Inferior parietal cortex (tissue), 1 donor: ENCODE measurements around the gene CDC42EP5.
"Not testable (repeated sequence)": the region's sequence is repeated elsewhere in the genome, so short reads cannot be mapped to it uniquely, and the experiment has no call there.

Experiments used
- DNase-seq: peaks from one replicate; pipeline ENCODE4 v3.0.0-alpha.2; 2016; ENCODE audit errors: extremely low spot score

CDC42EP5 gene

DNA sequence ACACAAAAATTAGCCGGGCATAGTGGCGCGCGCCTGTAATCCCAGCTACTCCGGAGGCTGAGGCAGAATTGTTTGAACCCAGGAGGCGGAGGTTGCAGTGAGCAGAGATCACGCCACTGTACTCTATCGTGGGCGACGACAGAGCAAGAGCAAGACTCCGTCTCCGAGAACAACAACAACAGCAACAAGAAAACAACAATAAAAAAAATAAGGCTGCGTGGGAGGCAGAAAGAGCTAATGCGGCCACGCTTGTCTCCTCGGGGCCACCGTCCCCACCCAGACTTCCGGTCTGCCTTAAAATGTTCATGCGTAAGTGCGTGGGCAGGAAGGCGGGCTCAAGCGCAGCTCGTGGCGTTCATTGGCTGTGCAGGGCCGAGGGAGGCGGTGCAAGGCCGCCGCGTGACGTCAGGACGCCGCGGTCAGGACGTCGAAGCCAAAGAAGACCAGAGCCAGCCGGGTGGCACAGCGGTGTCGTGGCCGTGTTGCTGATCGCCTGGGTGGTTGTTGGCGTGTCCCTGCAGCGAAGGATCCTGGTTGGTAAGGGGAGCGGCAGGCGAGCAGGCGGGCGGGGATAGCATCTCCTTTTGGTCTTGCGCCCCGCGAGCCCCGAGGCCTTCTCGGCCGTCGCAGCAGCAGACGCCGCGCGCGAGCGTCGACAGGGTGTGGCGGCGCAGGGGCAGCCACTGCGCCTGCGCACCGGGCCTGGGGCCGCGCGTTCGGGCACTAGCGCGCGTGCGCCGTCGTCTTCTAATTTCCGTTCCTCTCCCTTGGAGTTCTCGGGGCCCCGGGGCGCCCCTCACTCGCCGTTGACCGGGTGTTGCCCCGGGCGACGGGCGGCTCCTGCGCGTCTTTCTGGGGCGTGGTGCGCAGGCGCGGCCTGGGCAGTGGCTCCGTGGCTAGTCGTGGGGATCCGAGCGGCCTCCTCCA lies 24.1 kb downstream of the CDC42EP5 start, which contains the start of gene LENG8:
TSS of gene LENG8 (plus strand) at position 426 of the 927 bp plus-strand sequence. CDS start 2,146 bp downstream, outside the sequence.
- DNase-seq, result peak; percentile 98

DNA sequence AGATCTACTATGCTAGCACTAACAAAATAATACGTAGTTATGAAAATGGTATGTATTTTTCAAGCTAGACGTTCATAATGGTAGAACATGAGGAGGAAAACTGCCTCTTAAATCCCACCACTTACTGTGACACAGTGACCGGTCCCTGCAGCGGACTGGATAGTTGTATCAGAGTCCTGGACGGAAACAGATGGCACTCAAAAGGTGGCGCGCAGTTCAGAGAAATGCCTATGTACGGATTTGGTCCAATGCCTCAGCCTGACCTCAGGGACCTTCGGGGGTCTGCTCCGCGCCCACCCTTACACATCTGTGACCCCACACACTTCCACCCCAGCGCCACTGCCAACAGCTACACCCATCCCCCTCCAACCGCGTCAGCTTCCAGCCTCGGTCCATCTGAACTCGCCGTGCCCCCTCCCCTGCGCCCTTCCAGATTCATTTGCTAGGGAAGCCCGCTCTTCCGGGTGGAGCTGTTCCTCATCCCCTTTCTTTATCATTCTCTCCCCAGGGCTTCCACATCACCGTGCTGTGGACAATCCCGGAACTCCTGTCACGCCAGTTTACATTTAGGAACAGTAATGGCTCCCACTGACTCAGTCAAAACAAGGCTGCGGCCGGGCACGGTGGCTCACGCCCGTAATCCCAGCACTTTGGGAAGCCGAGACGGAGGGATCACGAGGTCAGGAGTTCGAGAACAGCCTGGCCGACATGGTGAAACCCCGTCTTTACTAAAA lies 24.9 kb downstream of the CDC42EP5 start:
- no peak for DNase-seq

DNA sequence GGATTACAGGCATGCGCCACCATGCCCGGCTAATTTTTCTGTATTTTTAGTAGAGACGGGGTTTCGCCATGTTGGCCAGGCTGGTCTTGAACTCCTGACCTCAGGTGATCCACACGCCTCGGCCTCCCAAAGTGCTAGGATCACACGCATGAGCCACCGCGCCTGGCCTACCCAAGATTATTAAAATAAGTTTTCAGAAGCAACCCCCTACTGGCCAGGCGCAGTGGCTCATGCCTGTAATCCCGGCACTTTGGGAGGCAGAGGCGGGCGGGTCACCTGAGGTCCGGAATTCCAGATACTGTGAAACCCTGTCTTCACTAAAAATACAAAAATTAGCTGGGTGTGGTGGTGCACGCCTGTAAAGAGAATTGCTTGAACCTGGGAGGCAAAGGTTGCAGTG lies 26.7 kb downstream of the CDC42EP5 start:
- DNase-seq, result not testable (repeated sequence)

DNA sequence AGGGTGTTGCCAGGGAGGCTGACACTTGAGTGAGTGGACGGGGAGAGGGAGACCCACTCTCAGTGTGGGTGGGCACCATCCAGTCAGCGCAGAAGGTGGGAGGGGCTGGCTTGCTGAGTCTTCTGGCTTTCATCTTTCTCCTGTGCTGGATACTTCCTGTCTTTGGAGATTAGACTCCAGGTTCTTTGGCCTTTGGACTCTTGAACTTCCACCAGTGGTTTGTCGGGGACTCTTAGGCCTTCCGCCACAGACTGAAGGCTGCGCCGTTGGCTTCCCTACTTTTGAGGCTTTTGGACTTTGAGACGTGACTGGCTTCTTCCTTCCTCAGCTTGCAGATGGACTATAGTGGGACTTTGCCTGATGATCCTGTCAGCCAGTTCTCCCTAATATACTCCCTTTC lies 28.4 kb downstream of the CDC42EP5 start:
- no peak for DNase-seq

DNA sequence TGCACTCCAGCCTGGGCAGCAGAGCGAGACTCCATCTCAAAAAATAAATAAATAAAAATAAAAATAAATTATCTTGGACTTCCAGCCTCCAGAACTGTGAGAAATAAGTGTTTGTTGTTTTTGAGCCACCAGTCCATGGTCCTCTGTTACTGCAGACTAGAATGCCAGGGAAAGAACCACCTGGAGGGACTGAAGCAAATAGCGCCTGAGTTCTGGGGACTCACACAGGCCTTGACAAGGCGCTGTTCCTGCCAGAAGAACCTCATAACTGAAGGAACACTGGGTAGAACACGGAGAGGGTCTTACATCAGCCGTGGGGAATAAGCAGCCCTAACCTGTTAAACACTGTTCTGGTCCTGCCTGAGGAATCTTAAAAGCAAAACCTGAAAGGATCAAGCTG lies 32.5 kb downstream of the CDC42EP5 start:
- DNase-seq, result no peak

DNA sequence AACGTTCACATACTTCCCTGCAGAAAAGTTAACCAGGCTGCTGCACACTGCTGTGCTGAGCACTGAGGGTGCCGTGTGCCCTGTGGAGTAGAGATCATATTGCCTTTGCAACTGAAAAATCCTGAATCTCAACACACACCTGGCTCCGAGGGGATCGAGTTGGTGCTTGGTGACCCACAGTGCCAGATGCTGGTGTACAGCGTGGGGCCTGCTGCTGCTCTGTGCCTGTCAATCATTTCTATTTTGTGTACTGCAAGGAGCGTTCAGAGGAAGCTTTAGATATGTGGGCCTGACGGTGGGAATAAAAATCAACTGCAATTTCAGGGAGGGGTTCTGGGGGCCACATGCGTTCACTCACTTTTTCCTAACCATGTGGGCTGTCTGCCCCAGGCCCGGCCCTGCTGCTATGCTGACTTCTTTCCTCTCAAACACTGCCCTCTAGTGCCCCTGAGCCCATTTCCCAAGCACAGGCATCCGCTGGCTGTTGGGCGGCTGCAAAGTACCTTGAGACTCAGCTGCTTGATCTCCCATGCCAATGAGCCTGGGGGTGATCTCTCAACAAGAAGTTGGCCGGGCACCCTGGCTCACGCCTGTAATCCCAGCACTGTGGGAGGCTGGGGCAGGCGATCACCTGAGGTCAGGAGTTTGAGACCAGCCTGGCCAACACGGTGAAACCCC lies 33.8 kb downstream of the CDC42EP5 start:
- DNase-seq, result no peak

DNA sequence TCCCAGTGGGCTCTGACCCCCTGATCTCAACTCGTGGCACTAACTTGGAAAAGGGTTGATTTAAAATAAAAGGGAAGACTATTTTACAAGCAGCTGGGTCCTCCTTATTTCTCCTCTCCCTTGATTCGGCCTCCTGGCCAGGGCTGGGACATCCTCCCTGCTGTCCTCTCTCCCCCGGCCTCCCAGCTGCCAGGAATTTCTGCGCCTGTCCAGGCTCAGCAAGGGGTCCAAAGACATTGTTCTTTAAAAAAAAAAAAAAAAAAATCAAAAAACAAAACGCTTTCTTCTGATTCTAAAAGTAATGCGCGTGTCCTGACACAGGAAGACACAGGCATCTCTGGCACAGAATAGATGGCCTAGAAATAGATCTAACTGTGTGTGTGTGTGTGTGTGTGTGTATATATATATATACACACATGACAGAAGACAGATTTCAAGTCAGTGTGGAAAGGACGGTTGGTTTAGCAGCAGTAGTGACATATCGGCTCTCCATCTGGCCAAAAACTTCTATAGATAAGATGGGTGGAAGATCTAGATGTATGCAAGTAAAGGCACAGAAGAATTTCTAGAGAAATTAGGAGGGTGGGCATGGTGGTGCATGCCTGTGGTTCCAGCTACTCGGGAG lies 36.4 kb downstream of the CDC42EP5 start:
- DNase-seq, result no peak

DNA sequence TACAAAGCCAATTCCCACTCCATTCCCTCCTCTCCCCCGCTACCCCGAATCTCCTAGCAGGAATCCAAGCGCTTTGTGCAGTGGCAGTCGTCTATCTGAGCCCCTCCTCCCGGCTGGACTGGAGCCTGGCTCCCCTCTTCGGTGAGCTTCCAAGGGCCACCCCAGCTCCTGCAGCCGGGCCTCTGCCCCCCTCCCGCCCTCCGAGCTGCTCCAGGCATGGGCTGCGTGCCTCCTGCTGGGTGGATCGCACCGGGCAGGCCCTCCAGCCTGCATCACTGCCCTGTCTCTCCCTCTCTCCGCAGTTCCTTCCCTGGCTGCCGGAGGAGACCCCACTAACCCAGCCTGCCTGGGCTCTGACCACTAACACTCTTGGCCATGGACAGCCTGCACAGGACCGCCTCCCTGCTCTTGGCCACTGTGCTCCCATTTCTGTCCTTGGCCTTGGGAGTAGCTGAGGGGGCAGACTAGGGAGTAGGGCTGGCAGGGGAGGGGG lies 37.0 kb downstream of the CDC42EP5 start:
- no peak for DNase-seq

DNA sequence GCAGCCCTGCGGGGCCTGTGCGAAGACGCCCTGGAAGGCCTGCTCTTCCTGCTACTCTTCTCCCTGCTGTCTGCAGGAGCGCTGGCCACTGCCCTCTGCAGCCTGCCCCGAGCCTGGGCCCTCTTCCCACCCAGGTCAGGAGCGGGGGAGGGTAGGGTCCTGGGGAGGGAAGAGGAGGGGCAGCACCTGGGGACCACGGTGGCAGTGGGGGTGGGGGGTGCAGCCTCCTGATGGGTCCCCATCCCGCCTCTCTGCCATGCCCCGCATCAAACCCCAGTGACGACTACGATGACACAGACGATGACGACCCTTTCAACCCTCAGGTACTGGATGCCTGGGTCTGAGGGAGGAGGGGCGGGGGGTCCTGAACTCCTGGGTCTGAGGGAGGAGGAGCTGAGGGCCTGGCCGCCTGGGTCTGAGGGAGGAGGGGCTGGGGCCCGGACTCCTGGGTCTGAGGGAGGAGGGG lies 37.5 kb downstream of the CDC42EP5 start:
- no peak for DNase-seq

DNA sequence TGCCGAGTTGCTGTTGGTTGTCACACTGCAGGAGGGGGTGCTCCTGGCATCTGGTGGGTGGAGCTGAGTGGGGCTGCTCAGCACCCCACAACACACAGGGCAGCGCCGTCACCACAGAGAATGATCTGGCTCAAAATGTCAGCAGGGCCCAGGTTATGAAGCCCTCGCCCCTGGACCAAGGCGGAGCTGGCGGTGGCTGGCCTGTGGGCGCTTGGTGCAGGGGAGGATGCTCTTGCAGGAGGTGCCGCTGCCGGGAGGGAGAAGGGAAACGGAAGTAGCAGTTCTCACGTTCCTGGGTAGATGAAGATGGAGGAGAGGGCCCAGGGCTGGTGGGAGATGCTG lies 38.3 kb downstream of the CDC42EP5 start:
- DNase-seq, result no peak

DNA sequence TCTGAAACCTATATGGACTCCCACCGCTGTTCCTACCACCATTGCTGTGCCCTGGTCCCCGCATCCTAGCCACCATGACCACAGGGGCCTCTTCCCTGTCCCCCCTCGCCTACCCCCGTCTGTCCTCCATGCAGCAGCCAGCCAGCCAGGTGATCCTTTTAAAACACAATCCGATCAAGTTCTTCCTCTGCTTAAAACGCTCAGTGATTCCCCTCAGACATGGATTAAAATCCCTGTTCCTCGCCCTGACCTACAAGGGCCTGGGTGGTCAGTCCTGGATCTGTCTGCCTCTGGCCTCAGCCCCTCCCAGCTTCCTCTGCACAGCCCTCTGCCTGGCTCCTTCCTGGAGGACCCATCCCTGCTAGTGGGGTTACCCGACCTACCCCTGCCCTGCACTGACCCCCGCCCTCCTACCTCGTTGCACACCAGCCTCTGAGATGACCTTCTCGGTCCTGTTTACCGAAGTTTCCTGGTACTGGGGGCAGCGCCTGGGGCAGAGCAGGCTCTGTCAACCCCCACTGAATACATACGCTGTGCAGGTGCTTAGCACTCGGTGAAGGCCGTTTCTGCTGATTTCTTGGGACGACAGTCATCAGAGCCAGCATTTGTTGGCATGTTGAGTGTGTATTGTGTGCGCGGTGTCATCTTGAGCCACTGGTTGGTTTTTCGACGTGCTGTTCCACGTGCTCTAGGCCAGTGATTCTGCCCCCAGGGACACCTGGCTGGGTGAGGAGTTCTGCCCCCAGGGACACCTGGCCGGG lies 38.8 kb downstream of the CDC42EP5 start:
- no peak for DNase-seq

DNA sequence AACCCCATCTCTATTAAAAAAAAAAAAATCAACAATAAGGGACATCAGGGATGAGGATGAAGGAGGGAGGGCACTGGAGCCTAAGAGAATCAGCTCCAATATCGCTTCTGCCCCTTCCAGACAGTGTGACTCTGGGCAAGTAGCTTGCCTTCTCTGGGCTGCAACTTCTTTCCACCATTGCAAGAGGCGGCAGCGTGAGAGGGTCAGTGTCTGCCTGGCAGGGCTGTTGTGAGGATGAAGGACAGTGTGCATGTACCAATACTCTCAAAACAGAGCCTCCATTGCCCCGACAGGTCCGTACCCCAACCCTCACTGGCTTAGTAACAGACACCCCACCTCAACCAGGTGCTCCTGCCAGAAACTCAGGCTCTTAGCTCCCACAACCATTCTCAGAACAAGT lies 39.4 kb downstream of the CDC42EP5 start:
- DNase-seq, result no peak

DNA sequence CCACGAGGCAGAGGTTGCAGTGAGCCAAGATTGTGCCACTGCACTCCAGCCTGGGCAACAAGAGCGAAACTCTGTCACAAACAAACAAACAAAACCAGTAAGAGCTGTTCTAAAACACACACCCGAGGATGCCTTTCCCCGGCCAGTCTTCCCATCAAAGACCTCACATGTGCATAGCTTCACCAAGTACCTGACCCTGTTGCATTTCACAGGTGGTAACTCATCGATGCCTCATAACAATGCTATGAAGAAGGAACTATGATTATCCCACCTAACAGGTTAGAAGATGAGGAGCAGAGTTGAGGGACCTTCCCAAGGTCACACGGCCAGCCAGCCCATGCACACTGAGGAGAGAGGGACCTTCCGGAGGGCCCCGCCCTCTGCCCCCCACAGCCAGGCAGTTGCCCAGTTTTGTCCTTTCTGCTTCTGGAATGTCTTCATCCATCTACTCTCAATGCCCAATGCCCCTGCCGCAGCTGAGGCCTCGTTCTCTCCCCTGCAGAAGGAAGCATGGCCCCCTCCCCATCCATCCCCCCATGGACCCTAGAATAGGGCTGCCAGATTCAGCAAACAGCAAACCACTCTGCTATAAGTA lies 40.9 kb downstream of the CDC42EP5 start:
- DNase-seq, result no peak

DNA sequence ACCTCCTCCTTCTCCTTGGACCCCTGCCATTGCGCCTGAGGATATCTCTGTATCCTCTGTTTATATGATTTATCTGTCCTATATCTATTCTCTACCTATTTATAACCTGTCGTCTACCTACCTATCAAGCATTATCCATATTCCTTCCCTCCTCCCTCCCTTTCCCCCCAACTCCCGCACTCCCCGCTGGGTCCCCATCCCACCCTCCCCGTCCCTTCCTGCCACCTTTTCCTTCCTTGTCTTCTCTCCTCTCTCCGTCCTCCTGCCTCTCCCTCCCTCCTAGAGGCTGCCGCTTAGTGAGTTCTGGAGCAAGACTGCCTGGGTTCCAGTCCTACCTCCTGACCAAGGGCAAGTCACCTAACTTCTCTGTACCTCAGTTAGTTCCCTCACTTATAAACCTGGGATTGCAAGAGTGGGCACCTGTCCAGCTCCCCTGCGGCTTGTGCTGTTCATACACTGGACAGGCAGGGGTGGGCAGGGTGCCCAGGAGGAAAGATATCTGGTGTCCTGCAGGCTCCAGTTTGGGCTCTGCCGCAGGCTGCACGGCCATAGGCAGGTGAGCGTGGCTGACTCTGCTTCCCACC lies 41.7 kb downstream of the CDC42EP5 start:
- no peak for DNase-seq

DNA sequence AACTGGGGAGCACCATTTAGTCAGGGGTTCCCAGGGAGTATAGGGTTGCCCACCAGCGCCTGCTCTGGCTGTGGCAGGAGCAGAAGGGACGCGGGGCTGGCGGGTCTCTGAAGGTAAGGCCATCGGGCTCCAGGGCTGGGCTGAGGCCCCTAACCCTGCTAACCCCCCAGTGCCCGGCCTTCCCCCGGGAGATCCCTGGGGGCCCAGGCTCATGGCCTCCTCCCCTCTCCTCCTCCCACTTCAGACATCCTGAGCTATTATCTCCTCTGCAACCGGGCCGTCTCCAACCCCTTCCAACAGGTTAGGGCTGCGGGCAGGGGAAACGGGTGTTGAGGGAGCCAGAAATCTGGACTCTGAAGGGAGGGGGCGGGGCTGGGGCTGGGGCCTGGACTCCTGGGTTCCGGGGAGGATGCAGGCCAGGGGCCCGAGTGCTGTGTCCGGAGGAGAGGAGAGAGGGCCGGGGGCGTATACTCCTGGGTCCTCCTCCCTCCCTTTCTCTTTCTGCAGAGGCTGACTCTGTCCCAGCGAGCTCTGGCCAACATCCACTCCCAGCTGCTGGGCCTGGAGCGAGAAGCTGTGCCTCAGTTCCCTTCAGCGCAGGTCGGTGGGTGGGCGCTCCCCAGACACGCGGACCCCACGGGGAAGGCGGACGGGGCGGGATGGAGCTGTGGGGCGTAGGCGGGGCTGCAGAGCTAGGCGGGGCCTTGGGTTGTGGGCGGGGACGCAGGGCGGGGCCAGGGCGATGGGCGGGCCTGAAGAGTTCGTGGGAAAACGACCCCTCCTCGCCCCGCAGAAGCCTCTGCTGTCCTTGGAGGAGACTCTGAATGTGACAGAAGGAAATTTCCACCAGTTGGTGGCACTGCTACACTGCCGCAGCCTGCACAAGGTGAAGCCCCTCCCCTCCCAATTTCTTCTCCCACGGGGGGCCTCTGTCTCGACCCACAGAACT lies 42.5 kb downstream of the CDC42EP5 start:
- DNase-seq, result no peak

DNA sequence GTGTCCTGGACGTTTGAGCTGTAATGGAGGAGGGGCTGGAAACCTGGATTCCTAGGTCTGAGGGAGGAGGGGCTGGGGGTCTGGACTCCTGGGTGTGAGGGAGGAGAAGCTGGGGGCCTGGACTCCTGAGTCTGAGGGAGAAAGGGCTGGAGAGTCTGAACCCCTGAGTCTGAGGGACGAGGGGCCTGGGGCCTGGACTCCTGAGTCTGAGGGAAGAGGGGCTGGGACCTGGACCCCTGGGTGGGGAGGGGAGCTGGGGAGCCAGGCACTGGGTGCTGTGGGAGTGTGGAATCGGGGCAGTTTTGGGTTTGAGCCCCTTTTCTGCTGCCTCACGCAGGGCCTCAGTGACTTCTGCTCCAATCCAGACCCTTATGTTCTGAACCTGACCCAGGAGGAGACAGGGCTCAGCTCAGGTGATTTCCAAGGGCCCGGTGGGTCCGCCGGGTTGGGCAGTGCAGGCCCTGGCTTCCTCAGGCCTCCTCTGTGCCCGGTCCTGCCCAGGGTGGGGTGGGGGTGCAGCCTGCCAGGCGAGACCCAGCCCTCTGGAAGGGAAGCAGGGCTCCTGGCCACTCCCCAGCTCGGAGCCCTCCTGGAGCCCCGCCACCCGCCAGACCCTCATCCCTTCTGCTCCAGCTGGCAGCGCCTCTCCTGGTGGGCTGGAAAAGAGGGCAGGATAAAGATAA lies 43.4 kb downstream of the CDC42EP5 start:
- DNase-seq, result no peak

DNA sequence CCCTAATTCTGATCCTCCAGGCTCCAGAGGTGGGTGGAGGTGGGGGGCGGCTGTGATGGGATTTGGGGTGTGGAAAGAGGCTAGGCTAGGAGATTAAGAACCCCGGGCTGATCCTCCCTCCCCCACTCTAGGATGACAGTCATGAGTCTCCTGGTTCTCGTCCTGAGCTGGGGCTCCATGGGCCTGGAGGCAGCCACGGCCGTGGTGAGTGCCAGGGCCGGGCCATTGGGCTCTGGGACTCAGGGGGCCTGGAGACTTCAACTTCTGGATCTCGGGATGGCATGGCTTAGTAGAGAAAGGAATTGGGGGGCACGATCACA lies 44.0 kb downstream of the CDC42EP5 start:
- DNase-seq, result no peak

DNA sequence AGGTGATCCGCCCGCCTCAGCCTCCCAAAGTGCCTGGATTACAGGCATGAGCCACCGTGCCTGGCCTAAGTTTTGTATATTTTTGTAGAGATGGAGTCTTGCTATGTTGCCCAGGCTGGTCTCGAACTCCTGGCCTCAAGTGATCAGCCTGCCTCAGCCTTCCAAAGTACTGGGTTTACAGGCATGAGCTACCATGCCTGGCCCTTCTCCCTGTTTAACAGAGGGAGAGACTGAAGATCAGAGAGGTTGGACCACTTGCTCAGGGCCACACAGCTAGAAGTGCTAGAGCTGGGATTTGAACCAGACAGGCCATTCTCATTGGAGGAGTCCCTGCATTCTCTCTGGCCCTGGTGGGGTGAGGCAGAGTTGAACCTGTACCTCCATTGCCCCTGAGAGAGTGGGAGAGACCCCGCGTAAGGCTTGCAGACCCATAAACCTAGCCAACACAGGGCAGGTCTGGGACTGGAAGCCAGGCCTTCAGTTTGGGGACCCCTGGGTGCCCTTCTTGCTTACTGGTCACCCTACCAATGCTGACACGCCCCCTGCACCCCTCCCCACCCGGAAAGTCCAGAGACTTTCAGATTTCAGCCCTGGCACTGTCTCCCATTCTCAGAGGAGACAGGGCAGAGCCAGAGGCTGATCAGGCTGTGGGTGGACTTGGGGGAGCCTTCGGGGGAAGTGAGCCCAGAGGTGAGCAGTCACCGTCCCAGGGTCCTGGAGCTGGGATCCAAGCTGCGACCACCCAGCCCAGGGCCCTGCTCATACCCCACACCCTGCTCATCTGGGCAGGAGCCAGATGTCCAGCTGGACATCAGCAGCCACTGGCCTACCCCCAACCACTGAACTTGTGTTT lies 44.5 kb downstream of the CDC42EP5 start:
- DNase-seq, result no peak
